NCI-H2196 treated with DMSO at 0.1 percent for 48 hours (cell line): ENCODE data around the gene FTCD.
"Not testable (repeated sequence)": the region's sequence is repeated elsewhere in the genome, so short reads cannot be mapped to it uniquely, and the experiment has no call there.

Experiments used
- DNase-seq: peaks from one replicate; lab custom pipeline; 2025; ENCODE audit not compliant: unreplicated experiment; lab: John Stamatoyannopoulos, UW

FTCD gene

DNA sequence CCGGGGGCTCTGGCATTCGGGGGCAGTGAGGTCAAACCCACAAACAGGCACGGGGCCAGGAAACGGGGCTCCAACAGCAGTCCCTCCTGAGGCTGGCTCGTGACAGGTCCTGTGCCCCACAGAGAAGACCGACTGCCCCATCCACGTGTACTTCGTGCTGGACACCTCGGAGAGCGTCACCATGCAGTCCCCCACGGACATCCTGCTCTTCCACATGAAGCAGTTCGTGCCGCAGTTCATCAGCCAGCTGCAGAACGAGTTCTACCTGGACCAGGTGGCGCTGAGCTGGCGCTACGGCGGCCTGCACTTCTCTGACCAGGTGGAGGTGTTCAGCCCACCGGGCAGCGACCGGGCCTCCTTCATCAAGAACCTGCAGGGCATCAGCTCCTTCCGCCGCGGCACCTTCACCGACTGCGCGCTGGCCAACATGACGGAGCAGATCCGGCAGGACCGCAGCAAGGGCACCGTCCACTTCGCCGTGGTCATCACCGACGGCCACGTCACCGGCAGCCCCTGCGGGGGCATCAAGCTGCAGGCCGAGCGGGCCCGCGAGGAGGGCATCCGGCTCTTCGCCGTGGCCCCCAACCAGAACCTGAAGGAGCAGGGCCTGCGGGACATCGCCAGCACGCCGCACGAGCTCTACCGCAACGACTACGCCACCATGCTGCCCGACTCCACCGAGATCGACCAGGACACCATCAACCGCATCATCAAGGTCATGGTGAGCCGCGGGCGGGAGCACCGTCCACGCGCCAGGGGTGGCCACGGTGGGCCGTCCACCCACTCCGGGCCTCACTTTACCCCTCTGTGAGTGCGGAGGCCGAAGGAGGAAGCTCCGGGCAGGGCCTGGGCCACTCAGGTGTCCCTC lies 43.3 kb downstream of the FTCD start:
- no peak for DNase-seq

- DNase-seq = no peak
Measured at GRCh38 chr21:46111193-46111571, 44.2 kb downstream of the FTCD start.

GRCh38 chr21:46110499-46111192 lies 44.7 kb downstream of the FTCD start:
- no peak for DNase-seq

DNA sequence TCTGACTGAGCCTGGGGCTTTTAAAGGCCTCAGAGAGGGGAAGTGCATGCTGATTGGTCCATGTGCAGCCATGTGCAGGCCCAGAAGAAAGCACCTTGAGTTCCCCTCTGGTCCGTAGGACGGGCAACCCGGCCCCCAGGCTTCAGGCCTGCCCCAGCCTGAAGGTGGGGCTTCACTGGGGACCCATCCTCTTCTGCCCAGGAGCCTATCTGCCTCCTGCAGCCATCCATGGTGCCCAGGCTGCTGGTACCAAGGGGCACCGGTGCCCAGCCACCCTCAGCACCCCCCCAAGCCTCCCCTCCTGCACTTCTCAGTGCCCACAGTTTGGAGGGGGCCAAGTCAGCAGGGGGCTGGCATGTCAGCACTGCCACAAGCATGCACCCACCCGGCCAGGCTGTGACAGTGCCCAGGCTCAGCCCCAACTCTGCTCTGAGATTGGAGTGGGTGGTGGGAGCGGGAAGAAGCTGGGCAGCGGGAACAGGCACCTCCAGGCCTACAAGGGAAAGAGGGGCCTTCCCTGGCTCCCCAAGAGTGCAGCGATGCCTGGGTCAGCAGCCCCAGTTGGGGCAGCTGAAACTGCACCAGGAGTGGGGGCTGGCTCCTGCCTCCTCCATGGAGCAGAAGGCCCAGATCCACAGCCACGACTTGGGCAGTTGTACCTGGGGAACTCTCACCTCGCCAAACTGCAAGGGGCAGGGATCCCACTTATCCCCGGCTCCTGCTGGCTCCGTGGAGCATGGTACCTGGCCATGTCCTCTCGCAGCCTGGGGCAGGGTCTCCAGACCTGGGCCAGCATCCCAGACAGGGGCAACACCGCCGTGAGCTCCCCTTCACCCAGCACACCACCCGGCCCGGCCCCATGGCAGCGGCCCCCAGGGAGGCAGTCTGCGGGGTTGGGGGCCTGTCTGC lies 45.8 kb downstream of the FTCD start:
- DNase-seq = no peak

GRCh38 chr21:46108827-46109312 lies 46.5 kb downstream of the FTCD start:
- DNase-seq = no peak

DNA sequence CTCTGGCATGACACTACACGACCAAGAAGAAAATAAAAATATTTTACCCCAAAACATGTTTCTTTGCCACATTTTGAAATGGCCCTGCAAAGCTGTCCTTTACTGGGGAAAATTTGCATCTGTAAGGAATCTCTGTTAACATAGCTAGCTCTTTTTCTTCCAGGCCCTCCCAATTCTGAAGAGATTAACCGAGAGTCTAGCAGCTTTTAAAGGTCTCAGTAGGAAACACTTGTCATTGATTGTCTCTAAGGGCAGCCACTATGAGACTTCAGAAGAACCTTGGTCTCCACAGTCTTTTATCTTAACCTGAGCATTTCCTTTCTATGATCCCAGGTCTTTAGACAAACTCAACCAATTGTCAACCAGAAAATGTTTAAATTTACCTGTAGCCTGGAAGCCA lies 48.0 kb downstream of the FTCD start:
- DNase-seq = not testable (repeated sequence)

GRCh38 chr21:46104104-46104503 lies 51.3 kb downstream of the FTCD start:
- no peak for DNase-seq

- no peak for DNase-seq
Measured at GRCh38 chr21:46100906-46101305, 54.5 kb downstream of the FTCD start.

DNA sequence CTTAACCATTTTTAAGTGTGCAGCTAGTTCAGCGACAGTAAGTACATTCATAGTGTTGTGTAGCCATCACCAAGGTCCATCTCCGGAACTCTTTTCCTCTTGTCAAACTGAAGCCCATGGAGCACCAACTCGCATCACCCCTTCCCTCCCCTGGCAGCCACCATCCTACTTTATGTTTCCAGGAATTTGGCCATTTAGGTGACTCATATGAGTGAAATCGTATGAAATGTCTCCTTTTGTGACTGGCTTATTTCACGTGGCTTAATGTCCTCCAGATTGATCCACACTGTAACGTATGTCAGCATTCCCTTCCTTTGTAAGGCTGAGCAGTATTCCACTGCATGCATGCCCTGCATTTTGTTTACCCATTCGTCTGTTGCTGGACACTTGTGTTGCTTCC lies 55.0 kb downstream of the FTCD start:
- DNase-seq = no peak

DNA sequence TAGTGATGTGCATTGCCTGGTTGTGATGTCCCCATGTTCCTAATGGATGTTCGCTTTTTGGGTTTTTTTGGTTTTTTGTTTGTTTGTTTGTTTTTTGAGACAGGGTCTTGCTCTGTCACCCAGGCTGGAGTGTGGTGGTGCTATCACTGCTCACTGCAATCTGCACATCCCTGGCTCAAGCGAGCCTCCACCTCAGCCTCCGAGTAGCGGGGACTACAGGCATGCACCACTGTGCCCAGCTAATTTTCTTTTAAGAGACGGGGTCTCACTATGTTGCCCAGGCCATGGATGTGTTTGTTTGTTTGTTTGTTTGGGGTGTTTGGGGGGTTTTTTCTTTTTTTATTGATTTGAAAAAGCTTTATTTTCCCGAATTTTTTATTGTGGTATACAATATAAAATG lies 55.4 kb downstream of the FTCD start:
- no peak for DNase-seq

- DNase-seq = no peak
Measured at GRCh38 chr21:46099476-46099875, 55.9 kb downstream of the FTCD start.

GRCh38 chr21:46098303-46099141 lies 56.9 kb downstream of the FTCD start:
- no peak for DNase-seq

DNA sequence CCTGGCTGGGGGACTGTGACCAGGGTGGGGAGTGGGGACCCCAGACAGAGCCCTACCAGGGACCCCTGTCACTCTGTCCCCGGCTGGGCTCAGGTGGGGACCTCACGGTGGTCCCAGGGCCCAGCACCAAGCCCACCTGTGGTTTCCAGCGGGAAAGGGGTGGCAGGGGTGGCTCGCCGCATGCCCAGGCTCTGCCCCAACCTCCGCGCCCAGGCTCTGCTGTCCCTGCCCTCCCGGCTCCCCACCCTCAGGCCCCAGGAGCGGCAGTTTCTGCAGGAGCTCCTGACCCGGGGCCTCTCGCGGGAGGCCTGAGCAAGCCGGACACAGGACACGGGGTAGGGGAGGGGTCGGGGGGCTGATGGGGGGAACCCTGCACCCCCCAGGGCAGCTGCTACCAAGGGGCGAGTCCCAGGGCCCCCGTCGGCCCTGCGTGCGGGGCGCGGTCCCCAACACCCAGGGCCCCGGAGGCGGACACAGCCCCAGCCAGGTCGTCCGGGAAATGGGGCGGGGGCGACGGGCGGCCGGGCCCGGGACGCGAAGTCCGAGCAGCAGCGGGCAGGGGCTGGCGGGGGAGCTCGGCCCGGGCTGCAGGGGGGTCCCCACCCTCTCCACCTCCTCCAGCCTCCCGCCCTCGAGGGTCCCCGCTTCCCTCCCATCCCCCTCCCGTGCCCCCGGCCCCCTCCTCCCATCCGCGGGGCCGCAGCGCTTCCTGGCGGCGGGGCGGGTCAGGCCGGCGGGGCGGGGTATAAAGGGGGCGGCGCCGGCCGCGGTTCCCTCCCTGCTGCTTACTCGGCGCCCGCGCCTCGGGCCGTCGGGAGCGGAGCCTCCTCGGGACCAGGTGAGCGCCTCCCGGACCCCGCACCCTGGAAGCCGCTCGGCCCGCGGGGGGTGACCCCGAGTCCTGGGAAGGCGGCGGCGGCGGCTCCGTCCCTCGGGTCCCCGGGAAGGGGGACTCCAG lies 57.8 kb downstream of the FTCD start, which contains the start of gene COL6A2:
Gene COL6A2, plus strand, starts transcription at position 777 of the 958 bp plus-strand sequence.
- DNase-seq = no peak

- DNase-seq = no peak
Measured at GRCh38 chr21:46096596-46097335, 58.6 kb downstream of the FTCD start.

DNA sequence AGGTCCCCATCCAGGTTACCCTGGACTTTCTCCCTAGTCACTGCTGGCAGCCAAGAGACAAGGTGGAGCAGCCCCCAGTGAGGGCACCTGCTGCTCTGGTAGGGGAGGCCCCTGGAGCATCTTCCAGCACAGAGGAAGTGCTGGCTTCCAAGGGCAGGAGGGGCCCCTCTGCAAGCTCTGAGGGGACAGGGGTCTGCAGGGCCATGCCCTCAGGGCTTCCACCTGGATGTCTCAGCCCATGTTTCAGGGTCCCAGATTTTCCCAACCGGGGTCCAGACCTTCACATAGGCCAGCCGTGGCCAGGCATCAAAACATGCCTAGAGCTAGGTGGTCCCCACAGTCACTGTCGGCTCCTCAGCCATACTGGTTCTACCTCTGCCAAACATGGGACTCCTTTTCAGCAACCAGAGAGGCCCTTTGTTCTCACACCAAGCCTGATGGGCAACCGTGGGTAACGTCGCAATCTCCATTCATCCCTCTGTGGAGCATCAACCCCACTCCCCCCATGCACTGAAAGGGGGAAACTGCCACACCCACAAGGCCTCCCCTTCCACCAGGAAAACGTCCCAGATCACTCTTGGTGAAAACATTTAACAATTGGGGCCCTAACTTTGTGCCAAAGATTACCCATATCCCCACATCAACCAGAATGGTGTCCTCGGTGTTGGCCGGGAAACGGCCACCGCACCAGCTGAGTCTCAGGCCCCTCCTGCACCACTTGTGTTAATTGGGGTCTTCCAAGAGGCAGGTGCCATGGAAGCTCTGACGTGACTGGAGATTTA lies 59.4 kb downstream of the FTCD start:
- DNase-seq = no peak

DNA sequence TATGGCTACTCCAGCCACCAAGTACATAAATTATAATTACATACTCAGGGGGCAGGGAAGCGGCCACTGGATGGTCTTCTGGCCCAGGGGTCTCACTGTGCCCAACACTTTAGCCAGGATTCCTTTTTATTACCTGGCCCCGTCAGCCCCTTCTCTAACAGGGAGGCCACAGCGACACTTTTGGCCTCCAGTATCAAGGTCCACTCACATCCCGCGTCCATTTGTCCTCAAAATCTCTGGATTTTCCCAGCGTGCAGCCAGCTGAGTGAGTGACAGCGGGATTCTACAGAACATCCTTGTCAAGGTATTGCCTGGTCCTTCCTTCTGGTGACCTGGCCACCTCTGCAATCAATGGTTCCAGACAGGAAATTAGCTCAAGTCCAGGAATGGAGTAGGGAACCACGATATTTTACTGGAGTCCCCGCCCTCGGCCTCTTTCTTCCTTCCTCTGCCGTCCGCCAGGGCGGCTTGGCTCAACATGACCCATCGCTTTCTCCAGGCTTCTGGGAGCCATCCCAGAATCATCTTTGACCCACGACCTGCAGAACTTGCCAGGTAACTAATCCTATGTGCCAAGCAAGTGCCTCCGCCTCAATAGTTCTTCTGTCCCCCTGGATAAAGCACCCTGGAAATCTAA lies 60.2 kb downstream of the FTCD start:
- DNase-seq = no peak

DNA sequence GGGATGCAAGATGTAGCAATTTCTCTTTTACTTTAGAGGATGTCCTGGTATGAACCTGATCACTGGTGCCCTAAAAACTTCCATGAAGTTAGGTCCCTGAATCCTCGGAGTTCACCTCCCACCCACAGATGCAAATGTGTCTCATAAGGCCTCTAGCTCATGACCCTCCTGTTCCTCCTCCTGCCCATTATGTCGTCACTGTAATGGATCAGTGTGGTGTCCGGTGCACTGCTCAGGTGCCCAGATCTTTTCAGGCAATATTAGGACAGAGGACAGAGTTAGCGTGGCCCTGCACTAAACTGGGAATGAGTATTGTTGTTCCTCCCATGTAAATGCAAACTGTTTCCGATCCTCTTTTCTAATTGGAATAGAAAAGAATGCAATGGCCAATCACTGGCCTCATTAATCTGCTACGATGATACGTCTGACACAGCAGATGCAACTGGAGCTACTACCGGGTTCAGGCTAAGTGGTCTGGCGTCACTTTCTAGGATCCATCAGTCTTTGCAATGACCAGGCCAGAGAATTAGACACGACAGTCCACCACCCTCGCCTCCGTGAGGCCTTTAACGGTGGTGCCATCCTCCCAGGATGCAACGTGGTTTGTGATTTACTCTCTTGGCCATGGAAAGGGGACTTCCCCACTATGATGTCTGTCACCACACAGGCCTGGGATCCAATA lies 60.8 kb downstream of the FTCD start:
- no peak for DNase-seq
